ENCODE measurements around the gene SLC9A9. TPM values are rescaled to one million over a fixed set of nuclear protein-coding genes. Genes with fewer than 3 reads are reported as not detected.

SLC9A9 gene
- total RNA-seq, 1 donor, result 3.5 TPM

DNA sequence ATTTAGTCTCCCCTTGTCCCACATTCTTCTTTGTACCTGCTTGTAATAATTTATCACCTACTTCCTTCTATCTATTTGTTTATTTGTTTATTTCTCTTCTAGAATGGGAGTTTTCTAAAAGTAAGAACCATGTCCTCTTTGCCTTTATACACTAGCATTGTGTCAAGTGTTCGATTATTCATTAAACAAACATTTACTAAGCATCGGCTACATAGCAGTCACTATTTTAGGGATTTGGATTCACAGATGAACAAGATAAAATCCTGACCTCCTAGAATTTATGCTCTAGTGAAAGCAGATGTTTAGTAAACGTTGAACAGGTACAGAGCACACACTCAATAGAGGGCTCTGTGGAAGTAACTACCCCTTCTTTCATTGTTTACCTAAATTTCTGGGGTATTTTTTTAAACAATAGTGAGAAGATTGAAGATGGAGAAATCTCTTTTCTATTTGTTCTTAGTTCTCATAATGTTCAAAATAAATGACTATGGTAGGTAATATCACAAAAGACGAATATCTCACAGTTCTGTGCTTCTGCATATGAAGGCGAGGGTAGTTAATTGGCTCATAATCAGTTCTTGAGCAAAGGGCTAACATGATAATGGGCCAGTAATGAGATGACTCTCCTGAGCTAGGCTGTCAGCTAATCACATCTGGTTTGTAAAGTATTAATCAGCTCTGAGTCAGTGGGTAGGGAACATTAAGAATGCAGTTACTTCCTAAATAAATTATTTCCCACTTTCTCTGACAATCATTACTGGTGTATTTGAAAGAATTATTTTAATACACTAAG, 111.9 kb downstream of the SLC9A9 start:
- DNase-seq (ENCODE audit: low read depth), result peak; percentile 12
- TF ChIP-seq, protein P1, sequence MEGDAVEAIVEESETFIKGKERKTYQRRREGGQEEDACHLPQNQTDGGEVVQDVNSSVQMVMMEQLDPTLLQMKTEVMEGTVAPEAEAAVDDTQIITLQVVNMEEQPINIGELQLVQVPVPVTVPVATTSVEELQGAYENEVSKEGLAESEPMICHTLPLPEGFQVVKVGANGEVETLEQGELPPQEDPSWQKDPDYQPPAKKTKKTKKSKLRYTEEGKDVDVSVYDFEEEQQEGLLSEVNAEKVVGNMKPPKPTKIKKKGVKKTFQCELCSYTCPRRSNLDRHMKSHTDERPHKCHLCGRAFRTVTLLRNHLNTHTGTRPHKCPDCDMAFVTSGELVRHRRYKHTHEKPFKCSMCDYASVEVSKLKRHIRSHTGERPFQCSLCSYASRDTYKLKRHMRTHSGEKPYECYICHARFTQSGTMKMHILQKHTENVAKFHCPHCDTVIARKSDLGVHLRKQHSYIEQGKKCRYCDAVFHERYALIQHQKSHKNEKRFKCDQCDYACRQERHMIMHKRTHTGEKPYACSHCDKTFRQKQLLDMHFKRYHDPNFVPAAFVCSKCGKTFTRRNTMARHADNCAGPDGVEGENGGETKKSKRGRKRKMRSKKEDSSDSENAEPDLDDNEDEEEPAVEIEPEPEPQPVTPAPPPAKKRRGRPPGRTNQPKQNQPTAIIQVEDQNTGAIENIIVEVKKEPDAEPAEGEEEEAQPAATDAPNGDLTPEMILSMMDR (IDR thresholded peaks at IDR 0.05; ENCODE audit: insufficient read depth, low read depth, low read length), result no peak
- no peak overlapping the region for H3K4me3 ChIP-seq (ENCODE audit: low read depth, low read length)

DNA sequence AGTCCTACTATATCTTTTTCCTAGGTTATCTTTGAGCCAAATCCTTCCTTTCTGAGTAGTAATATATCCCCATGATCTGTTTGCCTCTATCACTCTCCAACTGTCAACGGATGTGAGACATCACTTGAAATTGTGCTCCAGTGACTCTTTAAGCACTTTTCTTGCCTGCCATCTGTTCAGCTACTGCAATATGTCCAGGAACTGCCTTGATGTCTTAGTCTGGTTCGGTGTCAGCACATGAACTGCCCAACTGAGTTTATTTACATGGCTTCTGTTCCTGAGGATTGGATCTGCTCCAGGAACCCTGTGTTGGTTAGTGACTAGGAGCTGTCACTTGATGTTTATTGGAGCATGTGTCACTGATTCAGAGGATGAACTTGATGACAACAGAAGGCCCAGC, 116.5 kb downstream of the SLC9A9 start:
- TF ChIP-seq, protein P1 (IDR thresholded peaks at IDR 0.05; ENCODE audit: insufficient read depth, low read depth, low read length), result no peak
- DNase-seq (ENCODE audit: low read depth), result no peak
- H3K4me3 ChIP-seq (ENCODE audit: low read depth, low read length), result no peak overlapping the region

DNA sequence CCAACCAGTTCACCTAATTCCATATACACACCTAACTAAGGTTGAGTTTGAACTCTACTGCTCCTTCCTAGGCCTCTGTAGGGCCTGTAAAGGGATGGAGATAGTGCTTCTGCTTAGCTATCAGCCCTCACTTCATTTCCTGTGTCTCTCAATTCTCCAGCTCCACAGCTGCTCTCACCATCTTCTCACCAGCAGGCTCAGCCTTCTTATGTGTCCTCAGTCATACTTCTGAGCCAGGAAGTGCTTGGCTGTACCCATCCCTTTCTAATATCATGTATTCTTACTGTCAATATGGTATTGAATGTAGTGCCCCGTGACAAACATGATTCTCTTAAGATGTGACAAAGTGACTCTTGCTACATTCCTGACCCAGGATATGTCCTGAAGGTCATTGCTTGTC, 116.9 kb downstream of the SLC9A9 start:
- DNase-seq (ENCODE audit: low read depth), result no peak
- no peak overlapping the region for H3K4me3 ChIP-seq (ENCODE audit: low read depth, low read length)
- TF ChIP-seq, protein P1 (IDR thresholded peaks at IDR 0.05; ENCODE audit: insufficient read depth, low read depth, low read length), result no peak

DNA sequence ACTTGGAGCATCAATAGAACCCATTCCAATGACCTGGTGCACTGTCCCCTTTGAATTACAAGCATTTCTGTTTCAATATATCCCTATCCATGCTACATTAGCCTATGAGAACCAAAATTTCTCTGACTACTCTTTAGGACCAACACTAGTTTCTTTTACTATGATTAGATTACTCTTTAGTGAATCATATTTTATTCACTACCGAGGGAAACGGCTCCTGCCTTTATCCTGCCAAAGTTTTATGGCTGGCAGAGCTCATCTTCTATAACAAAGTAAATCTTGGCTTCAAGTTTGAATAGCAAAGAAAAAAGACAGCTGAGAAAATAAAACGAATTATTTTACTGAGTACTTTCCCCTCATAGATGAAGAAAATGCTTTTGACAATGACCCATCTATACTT, 120.9 kb downstream of the SLC9A9 start:
- DNase-seq (ENCODE audit: low read depth), result peak; percentile 3
- H3K4me3 ChIP-seq (ENCODE audit: low read depth, low read length), result no peak overlapping the region
- TF ChIP-seq, protein P1 (IDR thresholded peaks at IDR 0.05; ENCODE audit: insufficient read depth, low read depth, low read length), result no peak

DNA sequence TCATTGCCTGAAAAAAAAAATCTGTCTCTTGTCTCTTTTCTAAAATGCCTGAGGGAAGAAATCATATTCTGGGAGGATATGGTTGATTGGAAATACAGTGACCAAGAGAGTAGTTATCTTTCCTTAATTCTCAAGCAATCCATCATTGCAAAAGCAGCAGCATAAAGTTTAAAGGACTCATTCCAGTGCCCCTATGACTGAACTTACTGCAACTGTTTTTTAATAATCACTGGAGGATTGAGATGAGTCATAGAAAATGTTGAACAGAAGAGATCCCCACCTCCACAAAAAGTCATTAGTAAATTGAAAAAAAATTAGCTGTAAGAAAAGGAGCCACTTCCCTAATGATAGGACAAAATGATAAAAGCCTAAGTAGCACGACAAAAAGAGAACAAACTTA, 121.5 kb downstream of the SLC9A9 start:
- DNase-seq (ENCODE audit: low read depth), result peak; percentile 11
- no peak overlapping the region for H3K4me3 ChIP-seq (ENCODE audit: low read depth, low read length)
- TF ChIP-seq, protein P1 (IDR thresholded peaks at IDR 0.05; ENCODE audit: insufficient read depth, low read depth, low read length), result no peak

DNA sequence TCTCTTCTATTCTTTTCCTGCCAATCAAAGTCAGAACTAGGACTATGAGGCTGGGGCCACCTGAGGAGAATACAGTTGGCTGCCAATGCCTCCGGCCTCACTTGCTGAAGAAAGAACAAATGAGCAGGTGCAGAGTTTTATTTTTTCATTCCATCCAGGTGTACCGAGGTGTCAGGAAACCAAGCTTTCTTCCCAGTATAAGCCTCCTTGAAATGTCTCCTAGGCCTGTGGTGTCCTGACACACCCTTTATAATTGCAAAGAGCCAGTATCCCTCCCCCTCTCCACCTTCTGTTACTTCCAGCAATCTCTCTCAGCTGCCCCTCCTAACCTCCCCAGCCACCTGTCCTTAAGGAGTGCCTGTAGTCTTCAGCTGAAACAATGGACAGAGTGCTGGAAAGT, 127.9 kb downstream of the SLC9A9 start:
- H3K4me3 ChIP-seq (ENCODE audit: low read depth, low read length), result no peak overlapping the region
- no peak for DNase-seq (ENCODE audit: low read depth)
- TF ChIP-seq, protein P1 (IDR thresholded peaks at IDR 0.05; ENCODE audit: insufficient read depth, low read depth, low read length), result no peak

DNA sequence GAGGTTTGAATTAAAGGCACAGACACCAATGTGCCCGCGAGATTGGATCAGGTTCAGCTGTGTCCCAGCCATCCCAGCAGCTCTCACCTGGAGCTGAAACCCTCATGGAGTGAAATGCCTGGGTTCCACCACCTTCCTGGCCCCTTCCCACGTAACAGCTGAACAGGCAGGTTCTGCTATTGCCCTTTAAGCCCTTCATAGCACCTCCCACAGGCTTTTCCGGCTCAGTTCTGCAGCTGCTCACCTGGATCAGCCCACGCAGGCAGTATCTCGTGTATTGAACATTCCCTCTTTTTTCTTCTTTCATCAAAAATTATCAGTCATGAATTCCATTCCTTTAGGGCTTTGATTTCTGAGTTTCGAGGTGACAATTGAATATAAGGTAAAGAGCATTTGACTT, 129.8 kb downstream of the SLC9A9 start:
- no peak overlapping the region for H3K4me3 ChIP-seq (ENCODE audit: low read depth, low read length)
- TF ChIP-seq, protein P1 (IDR thresholded peaks at IDR 0.05; ENCODE audit: insufficient read depth, low read depth, low read length), result no peak
- no peak for DNase-seq (ENCODE audit: low read depth)
